KMS-11 (cell line): Measurements from ENCODE around the gene WARS2.

Experiments used
- H2AFZ ChIP-seq: fragments of 200-600 bp; sonication (generic); 2 replicates; pipeline ENCODE4 v1.6.1; 2016; ENCODE audit warnings: antibody characterized with exemption, mixed run types, low read depth
- H3K27ac ChIP-seq: fragments of 200-600 bp; sonication (generic); 2 replicates; pipeline ENCODE4 v1.6.1; 2016; ENCODE audit warnings: mild to moderate bottlenecking, mixed run types
- H3K27me3 ChIP-seq: fragments of 200-600 bp; sonication (generic); 2 replicates; pipeline ENCODE4 v1.6.1; 2017; ENCODE audit warnings: mild to moderate bottlenecking, low read depth, mixed run types, moderate library complexity; ENCODE audit not compliant: insufficient read depth
- H3K36me3 ChIP-seq: fragments of 200-600 bp; sonication (generic); 2 replicates; pipeline ENCODE4 v1.6.1; 2017; ENCODE audit warnings: mild to moderate bottlenecking, mixed run types; ENCODE audit not compliant: insufficient read depth
- H3K4me1 ChIP-seq: fragments of 200-600 bp; sonication (generic); 2 replicates; pipeline ENCODE4 v1.6.1; 2016; ENCODE audit warnings: mild to moderate bottlenecking, low read depth, mixed run types; ENCODE audit not compliant: poor library complexity, severe bottlenecking
- H3K4me2 ChIP-seq: fragments of 200-600 bp; sonication (generic); 2 replicates; pipeline ENCODE4 v1.7.0; 2016; ENCODE audit warnings: mild to moderate bottlenecking, mixed run types
- H3K4me3 ChIP-seq: fragments of 200-600 bp; sonication (generic); IDR thresholded peaks from 2 replicates; pipeline ENCODE4 v1.6.1; 2017; ENCODE audit warnings: low read depth, low read length, mixed read lengths; ENCODE audit not compliant: insufficient read depth
- H3K79me2 ChIP-seq: fragments of 200-600 bp; sonication (generic); 2 replicates; pipeline ENCODE4 v1.6.1; 2016; ENCODE audit warnings: low read depth, mixed run types; ENCODE audit not compliant: insufficient read depth
- H3K9ac ChIP-seq: fragments of 200-600 bp; sonication (generic); 2 replicates; pipeline ENCODE4 v1.6.1; 2016; ENCODE audit warnings: mild to moderate bottlenecking, mixed run types
- H4K20me1 ChIP-seq: fragments of 200-600 bp; sonication (generic); 2 replicates; pipeline ENCODE4 v1.6.1; 2016; ENCODE audit warnings: mild to moderate bottlenecking, mixed run types; ENCODE audit not compliant: insufficient read depth
- TF ChIP-seq, protein P1 (sequence below): fragments of 200-600 bp; sonication (generic); conservative IDR thresholded peaks from 2 replicates; pipeline ENCODE4 v1.6.1; 2017; ENCODE audit warnings: low read depth, mild to moderate bottlenecking, antibody characterized with exemption, low read length, moderate library complexity, mixed read lengths

The WARS2 gene

DNA sequence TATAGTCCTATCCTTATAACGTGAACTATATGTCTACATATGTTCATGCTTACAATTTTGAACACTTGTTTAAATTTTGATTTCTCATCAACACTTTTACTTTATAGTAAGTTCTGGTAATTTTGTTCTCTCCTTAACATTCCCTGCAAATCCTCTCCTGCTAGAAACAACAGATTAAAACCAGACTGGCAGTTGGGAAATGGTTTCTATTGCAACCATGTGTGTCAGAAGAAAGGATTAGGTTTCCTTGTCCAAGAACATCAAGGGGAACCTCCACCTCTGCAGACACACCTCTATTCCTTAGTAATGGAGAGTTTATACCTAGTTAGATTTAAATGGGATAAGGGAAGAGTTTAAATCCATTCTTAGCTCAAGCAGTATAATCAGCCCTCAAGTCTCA lies 3.3 kb upstream of the WARS2 start:
- H3K36me3 ChIP-seq: no peaks in the 10 kb centered on the region
- TF ChIP-seq, protein P1, sequence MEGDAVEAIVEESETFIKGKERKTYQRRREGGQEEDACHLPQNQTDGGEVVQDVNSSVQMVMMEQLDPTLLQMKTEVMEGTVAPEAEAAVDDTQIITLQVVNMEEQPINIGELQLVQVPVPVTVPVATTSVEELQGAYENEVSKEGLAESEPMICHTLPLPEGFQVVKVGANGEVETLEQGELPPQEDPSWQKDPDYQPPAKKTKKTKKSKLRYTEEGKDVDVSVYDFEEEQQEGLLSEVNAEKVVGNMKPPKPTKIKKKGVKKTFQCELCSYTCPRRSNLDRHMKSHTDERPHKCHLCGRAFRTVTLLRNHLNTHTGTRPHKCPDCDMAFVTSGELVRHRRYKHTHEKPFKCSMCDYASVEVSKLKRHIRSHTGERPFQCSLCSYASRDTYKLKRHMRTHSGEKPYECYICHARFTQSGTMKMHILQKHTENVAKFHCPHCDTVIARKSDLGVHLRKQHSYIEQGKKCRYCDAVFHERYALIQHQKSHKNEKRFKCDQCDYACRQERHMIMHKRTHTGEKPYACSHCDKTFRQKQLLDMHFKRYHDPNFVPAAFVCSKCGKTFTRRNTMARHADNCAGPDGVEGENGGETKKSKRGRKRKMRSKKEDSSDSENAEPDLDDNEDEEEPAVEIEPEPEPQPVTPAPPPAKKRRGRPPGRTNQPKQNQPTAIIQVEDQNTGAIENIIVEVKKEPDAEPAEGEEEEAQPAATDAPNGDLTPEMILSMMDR: no peak
- no peak overlapping the region for H3K9ac ChIP-seq
- peaks cover 13% of the 10 kb centered on the region for H3K4me1 ChIP-seq
- H3K27ac ChIP-seq: no peak overlapping the region
- H3K27me3 ChIP-seq: no peaks in the 10 kb centered on the region
- no peak overlapping the region for H3K4me2 ChIP-seq
- H4K20me1 ChIP-seq: no peaks in the 10 kb centered on the region
- H2AFZ ChIP-seq: no peak overlapping the region
- H3K4me3 ChIP-seq: no peak overlapping the region
- H3K79me2 ChIP-seq: no peaks in the 10 kb centered on the region

DNA sequence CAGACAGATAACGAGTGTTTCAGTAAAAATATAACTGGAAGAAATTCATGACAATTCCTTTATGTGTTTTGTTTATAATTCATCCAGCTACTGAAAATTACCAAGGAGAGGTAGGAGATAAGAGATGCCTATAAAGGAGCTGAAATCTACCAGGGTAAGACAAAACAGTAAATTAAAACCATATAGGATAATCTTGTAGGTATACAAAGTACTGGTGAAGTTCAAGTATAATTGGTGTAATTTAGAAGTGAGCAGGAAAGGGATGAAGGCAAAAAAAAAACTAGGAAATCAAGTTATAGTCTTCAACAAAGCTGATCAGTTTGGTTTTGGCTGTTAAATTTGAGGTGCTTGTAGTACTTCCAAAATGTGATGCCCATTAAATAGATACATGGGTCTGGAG lies 1.2 kb upstream of the WARS2 start:
- no peak overlapping the region for H2AFZ ChIP-seq
- peak overlapping the region; percentile 98; the same call in 1 of the 2 replicates for H3K9ac ChIP-seq
- no peaks in the 10 kb centered on the region for H3K27me3 ChIP-seq
- H3K79me2 ChIP-seq: no peaks in the 10 kb centered on the region
- no peaks in the 10 kb centered on the region for H4K20me1 ChIP-seq
- TF ChIP-seq, protein P1: no peak
- no peak overlapping the region for H3K4me3 ChIP-seq
- H3K36me3 ChIP-seq: no peaks in the 10 kb centered on the region
- H3K4me2 ChIP-seq: peak overlapping the region; percentile 74; the same call in 1 of the 2 replicates
- peaks cover 19% of the 10 kb centered on the region for H3K4me1 ChIP-seq
- no peak overlapping the region for H3K27ac ChIP-seq

DNA sequence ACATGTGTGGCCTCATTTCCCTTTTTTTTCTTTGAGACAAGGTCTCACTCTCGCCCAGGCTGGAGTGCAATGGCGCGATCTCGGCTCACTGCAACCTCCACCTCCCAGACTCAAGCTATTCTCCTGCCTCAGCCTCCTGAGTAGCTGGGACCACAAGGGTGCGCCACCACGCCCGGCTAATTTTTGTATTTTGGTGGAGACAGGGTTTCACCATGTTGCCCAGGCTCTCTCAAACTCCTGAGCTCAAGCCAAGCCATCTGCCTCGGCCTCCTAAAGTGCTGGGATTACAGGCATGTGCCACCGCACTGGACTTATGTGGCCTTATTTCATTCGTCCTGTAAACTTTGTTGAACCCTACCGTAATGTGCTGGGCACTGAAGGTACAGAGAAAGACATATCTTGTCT lies 569 bp upstream of the WARS2 start:
- H3K9ac ChIP-seq: peak overlapping the region; percentile 98
- H3K79me2 ChIP-seq: no peaks in the 10 kb centered on the region
- peak overlapping the region; percentile 99 for H3K27ac ChIP-seq
- peak overlapping the region; percentile 71 for H2AFZ ChIP-seq
- H3K27me3 ChIP-seq: no peaks in the 10 kb centered on the region
- peaks cover 19% of the 10 kb centered on the region for H3K4me1 ChIP-seq
- H4K20me1 ChIP-seq: no peaks in the 10 kb centered on the region
- no peaks in the 10 kb centered on the region for H3K36me3 ChIP-seq
- no peak overlapping the region for H3K4me3 ChIP-seq
- TF ChIP-seq, protein P1: peak; percentile 61
- peak overlapping the region; percentile 74 for H3K4me2 ChIP-seq

DNA sequence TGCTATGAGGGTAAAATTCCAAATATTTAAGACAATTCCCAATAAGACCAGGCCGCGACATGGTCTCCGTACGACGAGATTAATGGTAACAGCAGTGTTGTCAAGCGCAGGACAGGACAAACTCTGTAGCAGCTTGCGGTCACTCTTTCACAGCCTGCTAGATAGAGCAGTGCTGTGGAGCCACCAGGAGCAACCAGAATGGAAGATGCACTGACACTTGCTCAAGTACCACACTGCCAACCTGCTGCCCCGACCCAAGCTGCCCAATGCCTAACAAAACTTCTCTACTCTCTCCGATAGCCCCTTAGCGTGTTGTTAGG lies 636 bp downstream of the WARS2 start:
- peak overlapping the region; percentile 71; the same call in 1 of the 2 replicates for H2AFZ ChIP-seq
- TF ChIP-seq, protein P1: no peak
- H3K27me3 ChIP-seq: no peaks in the 10 kb centered on the region
- no peak overlapping the region for H3K4me3 ChIP-seq
- no peaks in the 10 kb centered on the region for H3K36me3 ChIP-seq
- H3K9ac ChIP-seq: peak overlapping the region; percentile 98
- H3K4me1 ChIP-seq: peaks cover 19% of the 10 kb centered on the region
- H3K27ac ChIP-seq: peak overlapping the region; percentile 99
- peak overlapping the region; percentile 86 for H3K4me2 ChIP-seq
- no peaks in the 10 kb centered on the region for H3K79me2 ChIP-seq
- no peaks in the 10 kb centered on the region for H4K20me1 ChIP-seq

DNA sequence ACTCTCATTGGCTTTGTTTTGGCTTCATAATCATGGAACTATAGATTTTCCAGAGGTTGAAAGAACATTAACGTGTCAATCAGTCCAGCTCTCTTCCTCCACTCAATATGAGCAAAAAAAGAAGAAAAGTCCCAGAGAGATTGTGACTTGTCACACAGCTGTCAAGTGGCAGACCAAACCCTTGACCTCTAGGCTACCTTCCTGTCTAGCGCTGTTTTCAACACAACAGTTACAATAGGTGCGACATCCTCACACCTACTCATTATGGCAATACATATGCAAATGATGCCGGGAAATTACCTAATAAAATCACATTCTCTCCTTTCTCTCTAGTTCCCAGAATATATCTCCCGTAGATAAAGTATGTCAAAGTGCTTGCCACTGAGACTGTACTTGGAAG lies 1.1 kb downstream of the WARS2 start:
- Histone ChIP-seq H3K9ac (peak overlapping the region; percentile 98), H2AFZ (peak overlapping the region; percentile 71), H3K27ac (peak overlapping the region; percentile 99)

More for the DNA sequence above, 1.1 kb downstream of the WARS2 start:
- no peaks in the 10 kb centered on the region for H3K36me3 ChIP-seq
- H3K79me2 ChIP-seq: no peaks in the 10 kb centered on the region
- no peaks in the 10 kb centered on the region for H3K27me3 ChIP-seq
- TF ChIP-seq, protein P1: no peak
- no peaks in the 10 kb centered on the region for H4K20me1 ChIP-seq
- H3K4me1 ChIP-seq: peaks cover 19% of the 10 kb centered on the region
- peak overlapping the region; percentile 86 for H3K4me2 ChIP-seq
- no peak overlapping the region for H3K4me3 ChIP-seq
